OCI-LY1 (cell line): ENCODE data around the gene PRPSAP2.

Experiments
- H2AFZ ChIP-seq: fragments of 200-600 bp; sonication (generic), shearing (Covaris generic); 2 replicates; pipeline ENCODE4 v1.6.0; 2014; ENCODE audit warnings: antibody characterized with exemption, mild to moderate bottlenecking, low read length
- H3F3A ChIP-seq: fragments of 200-600 bp; sonication (generic), shearing (Covaris generic); 2 replicates; pipeline ENCODE4 v1.6.0; 2014; ENCODE audit warnings: mild to moderate bottlenecking, antibody characterized with exemption, low read length, moderate library complexity; ENCODE audit not compliant: insufficient read depth
- H3K27ac ChIP-seq: fragments of 200-600 bp; sonication (generic); 2 replicates; pipeline ENCODE4 v1.5.1; 2014; ENCODE audit warnings: low read length, mixed run types, mild to moderate bottlenecking, low read depth; ENCODE audit not compliant: poor library complexity, severe bottlenecking
- H3K27me3 ChIP-seq: fragments of 200-600 bp; sonication (generic); 2 replicates; pipeline ENCODE4 v1.6.0; 2014; ENCODE audit warnings: antibody characterized with exemption, mild to moderate bottlenecking, low read length, moderate library complexity; ENCODE audit not compliant: insufficient read depth
- H3K36me3 ChIP-seq: fragments of 200-600 bp; sonication (generic); 2 replicates; pipeline ENCODE4 v1.6.1; 2014; ENCODE audit warnings: mild to moderate bottlenecking, antibody characterized with exemption, low read length, moderate library complexity, mixed read lengths; ENCODE audit not compliant: insufficient read depth
- H3K4me1 ChIP-seq: fragments of 200-600 bp; sonication (generic); 2 replicates; pipeline ENCODE4 v1.5.1; 2014; ENCODE audit warnings: mild to moderate bottlenecking, low read length, moderate library complexity; ENCODE audit not compliant: insufficient read depth, severe bottlenecking
- H3K4me2 ChIP-seq: fragments of 200-600 bp; sonication (generic), shearing (Covaris generic); 2 replicates; pipeline ENCODE4 v1.6.1; 2014; ENCODE audit warnings: low read length
- H3K4me3 ChIP-seq: fragments of 200-600 bp; sonication (generic); 2 replicates; pipeline ENCODE4 v1.5.1; 2014; ENCODE audit warnings: low read length, low read depth, mild to moderate bottlenecking, mixed read lengths; ENCODE audit not compliant: poor library complexity, severe bottlenecking
- H3K79me2 ChIP-seq: fragments of 200-600 bp; shearing (Covaris generic); 2 replicates; pipeline ENCODE4 v1.6.1; 2016; ENCODE audit warnings: mixed run types, low read length, mixed read lengths; ENCODE audit not compliant: insufficient read depth
- H3K9ac ChIP-seq: fragments of 200-600 bp; sonication (generic), shearing (Covaris generic); 2 replicates; pipeline ENCODE4 v1.6.1; 2014; ENCODE audit warnings: mild to moderate bottlenecking, low read length, mixed read lengths
- H3K9me2 ChIP-seq: fragments of 200-600 bp; sonication (generic), shearing (Covaris generic); 2 replicates; pipeline ENCODE4 v1.6.1; 2014; ENCODE audit warnings: low read depth, mild to moderate bottlenecking, low read length, mixed read lengths
- H3K9me3 ChIP-seq: fragments of 200-600 bp; shearing (Covaris generic); 2 replicates; pipeline ENCODE4 v1.6.1; 2014; ENCODE audit warnings: low read length, mixed read lengths
- H4K20me1 ChIP-seq: fragments of 200-600 bp; sonication (generic), shearing (Covaris generic); 2 replicates; pipeline ENCODE4 v1.6.0; 2016; ENCODE audit warnings: mild to moderate bottlenecking, low read length; ENCODE audit not compliant: insufficient read depth
- EZH2 ChIP-seq: fragments of 200-600 bp; sonication (generic), shearing (Covaris generic); IDR thresholded peaks from 2 replicates; pipeline ENCODE4 v1.8.0; 2017; ENCODE audit warnings: borderline replicate concordance, mixed run types, mild to moderate bottlenecking, antibody characterized with exemption, low read length, moderate library complexity, mixed read lengths
- TF ChIP-seq, protein P1 (sequence below): fragments of 200-600 bp; sonication (generic), shearing (Covaris generic); IDR thresholded peaks from 2 replicates; pipeline ENCODE4 v1.5.1; 2017; ENCODE audit warnings: mild to moderate bottlenecking, antibody characterized with exemption, low read length, moderate library complexity, mixed read lengths

PRPSAP2 gene

DNA sequence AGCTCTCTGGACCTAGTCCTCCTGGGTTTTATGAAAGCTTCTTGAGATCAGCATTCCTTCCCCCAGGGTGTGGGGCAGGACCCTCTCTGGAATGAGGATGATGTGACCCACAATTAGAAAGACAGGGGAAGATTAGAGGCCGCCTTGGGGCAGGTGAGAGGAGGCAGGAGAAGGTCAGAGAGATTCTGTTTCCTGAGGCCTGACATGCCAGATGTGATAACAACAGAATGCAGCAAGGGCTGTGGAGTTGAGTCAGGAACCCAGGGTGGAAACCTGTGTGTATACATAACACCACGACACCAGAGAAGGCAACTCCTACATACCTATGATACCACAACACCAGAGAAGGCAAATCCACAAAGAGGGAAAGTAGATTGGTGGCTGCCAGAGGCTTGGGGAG, 88.6 kb downstream of the PRPSAP2 start:
- no peak overlapping the region for H3K4me3 ChIP-seq
- H3K36me3 ChIP-seq: no peaks in the 10 kb centered on the region
- no peaks in the 10 kb centered on the region for H3K9me2 ChIP-seq
- H3K27ac ChIP-seq: no peak overlapping the region
- H3K4me2 ChIP-seq: no peak overlapping the region
- no peaks in the 10 kb centered on the region for H3K79me2 ChIP-seq
- TF ChIP-seq EZH2: no peak
- TF ChIP-seq, protein P1, sequence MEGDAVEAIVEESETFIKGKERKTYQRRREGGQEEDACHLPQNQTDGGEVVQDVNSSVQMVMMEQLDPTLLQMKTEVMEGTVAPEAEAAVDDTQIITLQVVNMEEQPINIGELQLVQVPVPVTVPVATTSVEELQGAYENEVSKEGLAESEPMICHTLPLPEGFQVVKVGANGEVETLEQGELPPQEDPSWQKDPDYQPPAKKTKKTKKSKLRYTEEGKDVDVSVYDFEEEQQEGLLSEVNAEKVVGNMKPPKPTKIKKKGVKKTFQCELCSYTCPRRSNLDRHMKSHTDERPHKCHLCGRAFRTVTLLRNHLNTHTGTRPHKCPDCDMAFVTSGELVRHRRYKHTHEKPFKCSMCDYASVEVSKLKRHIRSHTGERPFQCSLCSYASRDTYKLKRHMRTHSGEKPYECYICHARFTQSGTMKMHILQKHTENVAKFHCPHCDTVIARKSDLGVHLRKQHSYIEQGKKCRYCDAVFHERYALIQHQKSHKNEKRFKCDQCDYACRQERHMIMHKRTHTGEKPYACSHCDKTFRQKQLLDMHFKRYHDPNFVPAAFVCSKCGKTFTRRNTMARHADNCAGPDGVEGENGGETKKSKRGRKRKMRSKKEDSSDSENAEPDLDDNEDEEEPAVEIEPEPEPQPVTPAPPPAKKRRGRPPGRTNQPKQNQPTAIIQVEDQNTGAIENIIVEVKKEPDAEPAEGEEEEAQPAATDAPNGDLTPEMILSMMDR: no peak
- H4K20me1 ChIP-seq: no peaks in the 10 kb centered on the region
- H3F3A ChIP-seq: no peaks in the 10 kb centered on the region
- H2AFZ ChIP-seq: no peak overlapping the region
- no peaks in the 10 kb centered on the region for H3K9me3 ChIP-seq
- no peaks in the 10 kb centered on the region; the same call in 1 of the 2 replicates for H3K27me3 ChIP-seq
- H3K4me1 ChIP-seq: peaks cover 16% of the 10 kb centered on the region
- H3K9ac ChIP-seq: no peak overlapping the region

DNA sequence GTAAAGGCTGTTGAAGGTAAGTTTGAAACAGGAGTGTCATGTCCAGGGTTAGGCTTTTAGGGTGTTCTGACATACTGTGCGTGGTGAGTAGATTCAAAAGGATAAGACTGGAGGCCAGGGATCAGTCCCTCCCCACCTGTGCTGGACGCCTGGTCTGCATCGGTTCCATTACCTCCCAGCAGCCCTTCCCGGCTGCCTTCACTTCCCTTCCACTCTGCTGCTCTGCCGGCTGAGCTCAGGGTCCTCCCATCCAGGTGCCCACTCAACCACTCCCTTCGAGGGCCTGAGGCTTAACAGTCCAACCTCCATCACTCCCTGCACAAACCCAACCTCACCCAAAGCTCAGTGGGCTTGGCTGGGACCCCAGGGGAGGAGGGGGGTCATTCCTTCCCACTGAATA, 89.9 kb downstream of the PRPSAP2 start:
- no peaks in the 10 kb centered on the region for H3K9me2 ChIP-seq
- peaks cover 16% of the 10 kb centered on the region for H3K4me1 ChIP-seq
- H3K4me2 ChIP-seq: no peak overlapping the region
- no peaks in the 10 kb centered on the region for H3K9me3 ChIP-seq
- TF ChIP-seq EZH2: no peak
- TF ChIP-seq, protein P1: no peak
- no peak overlapping the region for H2AFZ ChIP-seq
- no peak overlapping the region for H3K9ac ChIP-seq
- H4K20me1 ChIP-seq: no peaks in the 10 kb centered on the region
- H3K79me2 ChIP-seq: no peaks in the 10 kb centered on the region
- H3F3A ChIP-seq: no peaks in the 10 kb centered on the region
- no peak overlapping the region for H3K27ac ChIP-seq
- H3K27me3 ChIP-seq: no peaks in the 10 kb centered on the region; the same call in 1 of the 2 replicates
- H3K4me3 ChIP-seq: no peak overlapping the region
- H3K36me3 ChIP-seq: no peaks in the 10 kb centered on the region

DNA sequence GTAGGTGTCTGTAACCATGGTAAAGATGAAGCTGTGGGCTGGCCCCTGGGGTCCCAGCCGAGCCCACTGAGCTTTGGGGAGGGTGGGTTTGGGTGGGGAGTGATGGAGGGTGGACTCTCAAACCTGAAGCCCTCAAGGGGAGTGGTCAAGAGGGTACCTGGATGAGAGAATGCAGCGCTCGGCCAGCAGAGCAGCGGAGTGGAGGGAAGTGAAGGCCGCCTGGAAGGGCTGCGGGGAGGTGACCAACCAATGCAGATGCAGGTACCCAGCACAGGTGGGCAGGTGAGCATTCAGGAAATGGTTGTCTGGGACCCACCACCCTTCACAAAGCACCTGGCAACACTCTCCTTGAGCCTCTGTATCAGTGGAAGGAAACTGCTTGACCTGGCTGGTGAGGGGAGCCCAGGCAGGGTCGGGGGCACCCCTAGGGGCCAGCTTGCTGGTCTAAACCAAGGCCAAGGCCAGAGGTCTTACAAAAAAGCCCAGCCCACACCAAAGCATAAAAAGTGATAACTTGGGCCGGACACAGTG, 90.6 kb downstream of the PRPSAP2 start:
- no peaks in the 10 kb centered on the region for H3K9me3 ChIP-seq
- no peaks in the 10 kb centered on the region for H3K79me2 ChIP-seq
- H3F3A ChIP-seq: no peaks in the 10 kb centered on the region
- peaks cover 16% of the 10 kb centered on the region for H3K4me1 ChIP-seq
- no peak for TF ChIP-seq EZH2
- TF ChIP-seq, protein P1: no peak
- H3K27me3 ChIP-seq: no peaks in the 10 kb centered on the region; the same call in 1 of the 2 replicates
- H3K36me3 ChIP-seq: no peaks in the 10 kb centered on the region
- no peak overlapping the region for H2AFZ ChIP-seq
- H3K9me2 ChIP-seq: no peaks in the 10 kb centered on the region
- H3K4me2 ChIP-seq: no peak overlapping the region
- H3K9ac ChIP-seq: no peak overlapping the region
- no peak overlapping the region for H3K4me3 ChIP-seq
- H3K27ac ChIP-seq: no peak overlapping the region
- no peaks in the 10 kb centered on the region for H4K20me1 ChIP-seq
